HTERT RPE-1 (cell line): ENCODE measurements around the gene ROR2.

Experiments used
- in situ Hi-C: fragments of 300-500 bp; cut with MboI; formaldehyde crosslinking; loops from 4 replicates; pipeline ENCODE4 v1.14.3; 2020; ENCODE audit warnings: low sequenced_read_pairs

Gene ROR2

GRCh38 chr9:91902475-91903125 is 47.4 kb downstream of the ROR2 start:
- in situ Hi-C loops = no loop called here

GRCh38 chr9:91900797-91901177 is 49.2 kb downstream of the ROR2 start:
- in situ Hi-C loops = no loop called here

GRCh38 chr9:91900055-91900796 is 49.8 kb downstream of the ROR2 start:
- in situ Hi-C loops = no loop called here

GRCh38 chr9:91899594-91899993 is 50.4 kb downstream of the ROR2 start:
- in situ Hi-C loops = no loop called here

- in situ Hi-C loops = no loop called here
These were observed 50.8 kb downstream of the ROR2 start for GRCh38 chr9:91899219-91899563.

- in situ Hi-C loops = no loop called here
These were observed 51.4 kb downstream of the ROR2 start for GRCh38 chr9:91898451-91899218.

- in situ Hi-C loops = no loop called here
These were observed 52.8 kb downstream of the ROR2 start for GRCh38 chr9:91897201-91897600.

- in situ Hi-C loops = no loop called here
These were observed 53.4 kb downstream of the ROR2 start for GRCh38 chr9:91896513-91897121.

GRCh38 chr9:91896097-91896496 is 53.9 kb downstream of the ROR2 start:
- in situ Hi-C loops = no loop called here

GRCh38 chr9:91894536-91894935 is 55.5 kb downstream of the ROR2 start:
- in situ Hi-C loops = no loop called here

GRCh38 chr9:91894023-91894422 is 56.0 kb downstream of the ROR2 start:
- in situ Hi-C loops = no loop called here

GRCh38 chr9:91891915-91892314 is 58.1 kb downstream of the ROR2 start:
- in situ Hi-C loops = no loop called here

- in situ Hi-C loops = no loop called here
These were observed 59.4 kb downstream of the ROR2 start for GRCh38 chr9:91890662-91891061.

GRCh38 chr9:91889161-91889911 is 60.7 kb downstream of the ROR2 start:
- in situ Hi-C loops = no loop called here

GRCh38 chr9:91886414-91887076 is 63.5 kb downstream of the ROR2 start:
- in situ Hi-C loops = no loop called here

GRCh38 chr9:91885746-91886413 is 64.1 kb downstream of the ROR2 start:
- in situ Hi-C loops = no loop called here

- in situ Hi-C loops = no loop called here
These were observed 65.0 kb downstream of the ROR2 start for GRCh38 chr9:91884696-91885687.

- in situ Hi-C loops = no loop called here
These were observed 65.9 kb downstream of the ROR2 start for GRCh38 chr9:91884153-91884552.

- in situ Hi-C loops = no loop called here
These were observed 66.5 kb downstream of the ROR2 start for GRCh38 chr9:91883503-91883902.
